ENCODE results near the gene CSTF3. TPM values are rescaled to one million over a fixed set of nuclear protein-coding genes. Genes with fewer than 3 reads are reported as not detected.

CSTF3 gene
- total and polyA plus RNA-seq, 9 of the 15 experiments (the other 6 are each of a cell fraction or from before 2014, with no cell fraction given), result 37.0 to 111 (median 61.0) TPM

- Histone ChIP-seq H2AFZ (ENCODE audit: low read depth, low read length) (no peak overlapping the region), H3K4me1 (replicated peaks in 1 of 2; ENCODE audit: control insufficient read depth in 2 of 2, insufficient read depth in 2 of 2, low read length in 2 of 2) (no peaks in the 10 kb centered on the region; a peak in 2 of 5 replicates), H3K9me1 (ENCODE audit: control insufficient read depth, insufficient read depth, low read length) (no peaks in the 10 kb centered on the region), H3K79me2 (ENCODE audit: control insufficient read depth, insufficient read depth, low read length) (no peaks in the 10 kb centered on the region), H4K20me1 (replicated peaks; ENCODE audit: control insufficient read depth, insufficient read depth, low read length) (no peaks in the 10 kb centered on the region), H3K4me2 (ENCODE audit: insufficient read depth, low read length) (no peak overlapping the region), H3K4me3 (no peak overlapping the region), H3K9me3 (replicated peaks; ENCODE audit: control insufficient read depth, insufficient read depth, low read depth, low read length) (no peaks in the 10 kb centered on the region), H3K27ac (ENCODE audit: extremely low read depth, low read depth, low read length) (no peak overlapping the region), H3K27me3 (ENCODE audit: control insufficient read depth in 2 of 2, insufficient read depth in 2 of 2, low read length in 2 of 2) (no peaks in the 10 kb centered on the region), H3K9ac (ENCODE audit: insufficient read depth in 1 of 2, low read depth in 2 of 2, low read length in 2 of 2) (no peak overlapping the region), H3K36me3 (ENCODE audit: control insufficient read depth, insufficient read depth, low read length) (no peaks in the 10 kb centered on the region)
- intact Hi-C loops (cut with micrococcal nuclease) (no loop called here), in situ Hi-C loops (cut with MboI) (no loop called here)
- POLR2A ChIA-PET, result interaction anchor here (0.9 kb wide), 1 partner anchor 17 kb away, joined by 4 read pairs; no protein-coding TSS in a partner anchor
- no TSS peak for BruUV-seq (replicated peaks)
- CTCF ChIA-PET (ENCODE audit: low intra/inter-chr PET ratio), result no interaction called here
- ATAC-seq, result no peak
- FAIRE-seq, result no peak
- WGBS (ENCODE audit: insufficient coverage, low coverage, missing lambda C conversion rate), result 55% methylated on average over 5 of the region's 5 CpGs
- DNase-seq (ENCODE audit: extremely low read depth in 1 of 4, low spot score in 3 of 4), result no peak
- TF ChIP-seq ZNF318 (IDR thresholded peaks at IDR 0.05; ENCODE audit: borderline replicate concordance in 1 of 2, low read depth in 1 of 2) (no peak), HEY1 (CRISPR knock-in tag; IDR thresholded peaks at IDR 0.05; ENCODE audit: borderline replicate concordance) (no peak), CREB1 (IDR thresholded peaks at IDR 0.05) (no peak), CREB1 (CRISPR knock-in tag; IDR thresholded peaks at IDR 0.05) (no peak), NR1H2 (CRISPR knock-in tag; IDR thresholded peaks at IDR 0.05) (no peak), ETS1 (conservative IDR thresholded peaks at IDR 0.05; ENCODE audit: control insufficient read depth, low read depth, low read length) (no peak), MTA1 (IDR thresholded peaks at IDR 0.05; ENCODE audit: borderline replicate concordance) (no peak), ZNF586 (CRISPR knock-in tag; conservative IDR thresholded peaks at IDR 0.05) (no peak), KAT2B (IDR thresholded peaks at IDR 0.05; ENCODE audit: low read depth, low read length) (no peak), SMC3 (conservative IDR thresholded peaks at IDR 0.05; ENCODE audit: insufficient read depth, low read depth, low read length) (no peak), PRPF4 (IDR thresholded peaks at IDR 0.05; ENCODE audit: insufficient read depth, low read depth, low read length, poor library complexity, severe bottlenecking) (no peak), ZNF830 (CRISPR knock-in tag; IDR thresholded peaks at IDR 0.05) (no peak), NFE2L1 (tag; IDR thresholded peaks at IDR 0.05; ENCODE audit: borderline replicate concordance, low read depth) (no peak)
These were observed 11.1 kb upstream of the CSTF3 start for GRCh38 chr11:33172345-33172744.
